ENCODE data around the gene LRMDA.
"Not testable (repeated sequence)": the region's sequence is repeated elsewhere in the genome, so short reads cannot be mapped to it uniquely, and the experiment has no call there.

The LRMDA gene

DNA sequence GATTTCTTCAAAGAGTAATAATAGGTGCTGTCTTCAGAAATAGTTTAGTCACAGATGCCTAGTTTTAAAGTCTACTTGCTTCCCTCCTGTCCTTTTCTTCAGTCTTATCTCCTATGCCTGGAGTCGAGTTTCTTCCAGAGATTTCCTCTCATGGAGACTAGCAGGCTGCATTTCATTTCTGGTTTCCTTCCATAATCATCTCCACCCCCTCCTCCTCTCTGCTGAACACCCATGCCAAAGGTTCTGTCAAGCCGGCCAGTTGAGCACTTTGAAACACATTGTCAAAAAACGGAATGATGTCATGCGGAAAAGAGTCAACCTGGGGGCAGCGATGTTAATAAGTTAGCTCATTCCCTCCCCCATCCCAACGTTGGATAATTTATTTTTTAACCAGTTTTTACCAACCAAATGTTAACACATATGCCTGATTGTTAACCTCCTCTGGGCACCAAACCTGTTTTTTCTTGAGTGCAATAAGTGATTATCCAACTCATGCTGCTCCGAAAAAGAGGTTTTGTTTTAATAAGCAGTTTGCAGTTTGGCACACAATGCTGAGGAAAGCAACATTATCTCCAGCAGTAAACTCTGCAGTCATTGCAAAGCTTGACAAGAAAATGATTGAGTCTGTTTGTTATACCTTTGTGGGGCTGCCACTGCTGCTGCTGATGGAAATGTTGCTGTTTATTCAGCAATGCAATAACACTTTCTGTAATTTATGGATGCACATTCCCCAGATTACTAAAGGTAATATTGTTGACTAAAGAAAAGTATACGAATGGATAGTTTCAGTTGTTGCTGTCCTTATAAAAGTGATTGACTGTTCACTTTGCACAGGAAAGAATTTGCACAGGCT lies 161.6 kb downstream of the LRMDA start:
- no peak for DNase-seq

- no peak for DNase-seq
Measured at GRCh38 chr10:75593692-75594556, 162.5 kb downstream of the LRMDA start.

- no peak for DNase-seq
Measured at GRCh38 chr10:75596930-75597620, 165.7 kb downstream of the LRMDA start.

DNA sequence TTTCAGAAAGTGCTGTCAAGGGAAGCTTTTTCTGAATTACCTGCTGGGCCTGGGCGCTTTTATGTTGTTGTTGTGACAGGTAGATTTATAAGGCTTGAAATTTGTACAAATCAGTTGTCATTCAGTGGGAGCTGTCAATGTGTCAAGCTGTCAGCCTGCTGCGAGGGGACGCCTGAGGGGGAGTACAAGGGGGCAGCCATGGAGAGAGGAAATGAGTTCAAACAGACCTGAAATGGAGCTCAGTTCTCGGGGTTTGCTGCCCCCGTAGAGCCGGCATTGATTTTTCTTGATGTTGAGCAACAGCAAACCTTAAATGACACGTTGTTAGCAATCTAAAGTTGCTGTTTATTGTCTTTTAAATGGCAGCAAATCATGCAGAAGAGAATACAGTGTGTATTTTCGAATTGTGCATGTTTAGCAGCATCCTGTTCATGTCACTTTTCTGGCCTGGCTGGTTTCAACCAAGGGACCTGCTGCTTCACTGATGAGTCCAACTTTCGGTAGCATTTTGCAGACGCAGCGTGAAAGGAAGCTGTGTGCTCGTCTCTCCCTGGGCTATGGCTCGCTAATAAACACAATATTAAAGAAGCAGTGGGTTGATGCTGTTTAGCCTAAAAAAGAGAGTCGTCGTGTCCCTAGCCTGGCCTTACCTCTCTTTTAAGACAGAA lies 166.5 kb downstream of the LRMDA start:
- no peak for DNase-seq

DNA sequence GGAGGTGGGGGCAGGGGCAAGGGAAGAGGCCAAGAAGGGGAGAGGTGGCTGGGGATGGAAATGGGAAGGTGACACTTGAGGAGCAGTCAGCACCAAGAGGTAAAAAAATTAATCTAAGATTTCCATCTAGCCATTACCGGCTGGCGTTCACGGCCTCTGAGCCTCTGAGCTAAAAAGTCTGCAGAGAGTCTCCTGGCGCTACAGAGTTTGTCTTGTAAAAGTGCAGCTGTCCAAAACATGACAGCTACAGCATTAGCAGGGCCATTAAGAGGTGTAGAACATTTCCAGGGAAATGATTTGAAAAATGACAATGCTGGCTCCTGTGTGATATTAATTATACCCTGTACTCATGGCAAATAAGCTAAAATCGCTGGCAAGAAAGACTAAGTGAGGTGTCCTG lies 167.6 kb downstream of the LRMDA start:
- no peak for DNase-seq

DNA sequence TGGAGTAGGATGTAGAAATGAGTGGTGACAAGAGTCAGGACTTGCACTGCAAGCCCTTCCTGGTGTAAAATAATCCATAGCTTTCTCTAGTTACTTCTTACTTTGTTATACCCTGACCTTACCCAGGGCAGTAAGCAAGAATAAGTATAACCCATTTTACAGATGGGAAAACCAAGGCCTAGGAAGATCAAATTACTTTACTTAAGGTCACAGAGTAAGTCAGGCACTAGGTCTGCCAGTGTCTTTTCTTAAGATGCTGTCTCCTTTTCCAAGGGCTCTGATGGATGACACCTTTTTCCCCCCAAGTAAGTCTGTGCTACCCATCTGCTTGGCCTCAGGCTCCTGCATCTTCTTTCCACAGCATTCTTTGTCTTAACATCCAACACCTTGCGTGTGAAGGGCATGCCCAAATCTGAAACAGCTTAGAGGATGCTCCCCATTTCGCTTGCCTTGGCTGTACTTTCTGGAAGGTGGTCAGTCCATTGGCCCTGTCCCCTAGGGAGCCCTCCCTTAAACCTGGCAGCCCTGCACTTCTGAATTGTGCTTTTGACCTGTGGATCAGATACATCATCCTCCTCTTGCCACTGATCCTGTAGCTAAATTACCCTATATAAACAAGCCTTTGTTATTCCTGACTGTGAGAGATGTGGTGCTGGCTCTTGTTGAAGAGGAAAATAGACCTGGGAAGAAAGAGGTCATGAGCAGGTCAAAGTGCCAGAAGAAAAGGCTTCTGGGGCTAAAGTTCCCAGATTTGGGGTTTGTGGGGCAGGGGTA lies 168.6 kb downstream of the LRMDA start:
- DNase-seq: no peak

GRCh38 chr10:75600833-75601232 lies 169.4 kb downstream of the LRMDA start:
- DNase-seq: no peak

DNA sequence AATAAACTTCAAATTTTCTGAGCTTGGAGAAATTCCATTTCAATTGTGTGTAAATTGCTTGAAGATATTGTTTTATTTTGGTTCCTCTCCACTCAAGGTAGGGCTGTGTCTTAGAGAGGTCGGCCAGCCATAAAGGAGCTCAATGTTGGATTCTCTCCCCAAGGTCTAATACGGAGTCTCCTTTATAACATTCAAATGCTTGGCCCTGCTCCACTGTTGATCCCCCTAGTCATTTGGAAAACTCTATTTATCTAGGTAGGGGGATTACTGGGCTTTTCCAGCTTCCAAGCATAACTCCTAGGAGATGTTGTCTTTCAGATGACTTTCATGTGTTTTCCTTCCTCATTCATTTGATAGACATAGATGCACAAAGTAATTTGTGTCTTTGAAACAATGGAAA lies 170.9 kb downstream of the LRMDA start:
- no peak for DNase-seq

GRCh38 chr10:75605096-75605495 lies 173.7 kb downstream of the LRMDA start:
- no peak for DNase-seq

DNA sequence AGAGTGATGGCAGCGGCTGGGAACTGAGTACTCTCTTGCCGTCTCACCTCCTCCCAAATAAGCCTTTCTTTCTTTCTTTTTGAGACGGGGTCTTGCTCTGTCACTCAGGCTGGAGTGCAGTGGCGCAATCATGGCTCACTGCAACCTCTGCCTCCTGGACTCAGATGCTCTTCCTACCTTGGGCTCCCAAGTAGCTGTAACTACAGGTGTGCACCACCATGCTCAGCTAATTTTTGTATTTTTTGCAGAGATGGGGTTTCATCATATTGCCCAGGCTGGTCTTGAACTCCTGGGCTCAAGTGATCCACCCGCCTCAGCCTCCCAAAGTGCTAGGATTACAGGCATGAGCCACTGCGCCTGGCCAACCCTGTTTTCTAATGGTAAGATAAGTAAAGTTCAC lies 174.4 kb downstream of the LRMDA start:
- not testable (repeated sequence) for DNase-seq

DNA sequence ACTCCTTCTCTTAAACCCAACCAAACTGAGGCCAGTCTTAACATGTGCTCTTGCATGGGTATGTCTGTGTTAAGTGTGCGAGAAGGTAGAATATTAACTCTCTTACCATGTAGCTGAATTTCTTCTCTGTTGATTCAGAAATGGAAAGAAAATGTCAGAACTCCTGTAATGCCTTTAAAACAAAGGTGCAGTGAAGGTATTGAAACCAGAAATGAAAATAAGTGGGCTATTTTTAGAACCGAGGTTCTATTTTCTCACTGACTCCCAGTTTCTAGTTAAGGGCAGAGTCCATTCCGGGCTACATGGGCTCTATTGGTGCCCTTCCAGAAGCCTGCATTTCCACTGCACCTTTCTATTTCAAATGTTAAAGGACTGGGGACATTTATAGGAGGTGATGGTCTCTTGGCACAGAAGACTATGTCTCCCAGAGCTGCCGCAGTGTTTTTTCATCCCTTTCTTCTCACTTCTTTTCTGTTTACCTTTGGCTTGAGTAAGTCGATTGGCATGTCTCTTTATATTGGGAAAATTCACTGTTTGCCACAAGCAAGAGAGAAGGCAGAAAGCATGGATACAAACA lies 174.9 kb downstream of the LRMDA start:
- DNase-seq: no peak

GRCh38 chr10:75607576-75607975 lies 176.2 kb downstream of the LRMDA start:
- no peak for DNase-seq

- DNase-seq: no peak
Measured at GRCh38 chr10:75610183-75610582, 178.8 kb downstream of the LRMDA start.

DNA sequence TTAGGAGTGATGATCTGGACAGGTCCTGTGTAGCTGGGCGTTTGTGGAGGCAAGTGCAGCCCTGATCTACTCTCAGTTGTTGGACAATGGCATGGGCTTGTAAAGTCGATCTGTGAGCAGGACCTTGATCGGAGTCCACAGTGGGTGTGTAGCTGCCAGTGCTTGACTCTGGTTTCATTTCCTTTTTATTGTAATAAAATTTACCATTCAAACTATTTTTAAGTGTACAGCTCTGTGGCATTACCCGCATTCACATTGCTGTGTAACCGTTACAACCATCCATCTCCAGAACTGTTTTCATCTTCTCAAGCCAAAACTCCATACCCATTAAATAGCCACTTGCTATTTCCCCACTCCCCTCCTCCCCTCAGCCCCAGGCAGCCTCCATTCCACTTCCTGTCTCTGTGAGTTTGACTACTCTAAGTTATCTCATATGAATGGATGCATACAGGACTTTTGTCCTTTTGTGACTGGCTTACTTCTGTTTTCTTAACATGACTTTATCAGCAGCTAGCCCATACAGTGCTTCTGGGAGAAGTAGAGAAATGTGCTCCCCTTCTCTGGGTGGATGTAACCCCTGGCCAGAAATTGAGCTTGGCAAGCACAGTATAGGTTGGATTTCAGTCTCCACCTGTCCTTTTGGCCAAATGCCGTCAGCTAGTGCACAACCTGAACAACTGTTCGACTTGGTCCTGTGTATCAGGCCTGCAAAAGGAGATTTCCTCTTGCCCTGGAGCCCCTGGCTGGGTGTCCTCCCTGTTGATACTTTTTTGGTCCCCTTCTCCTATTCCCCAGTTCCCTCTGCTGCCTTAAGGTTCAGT lies 180.0 kb downstream of the LRMDA start:
- no peak for DNase-seq

DNA sequence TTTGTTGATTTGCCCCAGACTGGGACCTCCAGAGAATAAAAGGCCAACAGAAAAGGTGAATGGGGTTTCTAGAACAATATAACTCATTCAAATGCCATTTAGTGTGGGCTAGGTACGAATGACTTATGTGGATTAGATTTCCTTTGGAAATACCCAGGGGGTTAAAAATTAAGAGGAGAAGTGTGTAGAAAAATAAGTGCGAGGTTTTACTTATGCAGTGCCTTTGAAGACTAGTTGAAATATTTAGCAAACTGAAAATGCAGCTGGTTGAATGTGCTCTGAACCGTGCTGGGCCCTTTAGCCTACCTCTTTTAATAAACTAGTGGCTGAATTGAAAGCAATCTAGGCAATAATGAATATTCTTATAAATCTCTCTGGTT lies 180.6 kb downstream of the LRMDA start:
- no peak for DNase-seq

- DNase-seq: no peak
Measured at GRCh38 chr10:75612904-75613684, 181.7 kb downstream of the LRMDA start.

DNA sequence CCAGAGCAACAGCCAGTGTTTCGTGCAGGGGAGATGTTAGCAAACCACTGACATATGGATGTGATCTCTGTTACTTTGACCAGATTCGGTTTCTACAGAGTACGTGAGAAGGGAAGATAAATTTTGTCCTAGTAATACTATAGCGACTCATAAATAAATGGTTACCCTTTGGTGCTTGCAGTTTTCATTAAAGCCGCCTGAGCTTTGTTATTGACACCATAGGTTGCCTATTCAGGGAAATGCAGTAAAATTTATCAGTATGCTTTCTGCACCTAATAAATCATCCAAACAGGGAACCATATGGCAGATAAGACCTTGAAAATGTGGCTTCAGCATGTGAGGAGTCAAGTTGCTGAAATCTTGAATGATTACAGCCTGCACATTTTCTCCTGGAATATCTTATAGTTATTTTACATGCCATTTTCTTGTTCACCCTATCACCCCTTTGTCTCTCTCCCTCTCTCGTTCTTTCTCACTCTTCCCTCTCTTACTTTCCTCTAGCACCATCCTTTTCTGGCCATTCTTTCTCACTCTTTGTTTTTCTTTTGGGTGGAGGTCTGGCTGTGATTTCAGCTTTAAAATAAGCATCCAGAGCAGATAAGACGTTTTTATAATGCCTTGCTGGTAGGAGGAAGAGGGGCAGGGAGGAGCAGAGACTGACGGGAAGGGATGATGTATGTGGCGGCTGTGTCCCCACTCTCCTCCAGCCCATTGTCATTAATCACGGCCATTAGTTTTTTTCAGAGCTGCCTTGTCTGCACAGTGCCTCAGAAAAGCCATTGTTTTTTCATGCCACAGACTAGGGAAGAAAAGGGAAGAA lies 182.5 kb downstream of the LRMDA start:
- no peak for DNase-seq

GRCh38 chr10:75616076-75616475 lies 184.7 kb downstream of the LRMDA start:
- no peak for DNase-seq

DNA sequence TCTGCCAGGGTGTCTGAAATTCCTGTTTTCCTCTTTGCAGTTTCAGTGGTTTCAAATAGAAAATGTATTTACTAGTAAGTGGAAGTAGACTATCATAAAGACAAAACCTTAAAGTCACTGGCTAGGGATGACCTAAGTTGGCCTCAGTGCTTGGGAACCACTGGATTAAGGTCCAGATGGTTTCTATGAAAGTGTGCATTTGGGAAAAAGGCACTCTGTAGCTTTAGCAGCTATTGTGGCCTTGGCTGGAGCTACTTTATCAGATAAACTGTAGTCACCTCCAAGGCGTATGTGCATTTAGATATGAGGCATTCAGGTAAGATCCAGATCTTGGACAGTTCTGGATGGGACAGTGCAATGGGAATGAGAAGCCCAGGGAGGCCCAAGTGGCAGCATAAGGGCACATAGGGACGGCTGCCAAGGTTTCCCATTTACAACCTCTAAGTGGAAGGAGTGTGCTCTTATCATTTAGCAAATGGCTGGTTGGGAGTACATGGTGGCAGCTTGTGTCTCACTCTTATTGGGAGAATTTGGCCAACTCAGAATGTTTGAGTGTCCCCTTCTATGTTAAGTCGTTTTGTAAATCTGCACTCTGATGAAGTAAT lies 185.6 kb downstream of the LRMDA start:
- no peak for DNase-seq
